GM18519 (cell line): ENCODE measurements around the gene BTBD6.

Experiments
- ATAC-seq: cut with Tn5 transposase; IDR thresholded peaks from one replicate; pipeline ENCODE4 v1.9.1; 2021; ENCODE audit warnings: mild to moderate bottlenecking, moderate library complexity; ENCODE audit not compliant: unreplicated experiment, low FRiP score

The BTBD6 gene

GRCh38 chr14:105210266-105211025, 37.9 kb upstream of the BTBD6 start:
- no peak for ATAC-seq

GRCh38 chr14:105211086-105211757, 37.1 kb upstream of the BTBD6 start:
- ATAC-seq, result no peak

GRCh38 chr14:105211758-105212089, 36.6 kb upstream of the BTBD6 start:
- no peak for ATAC-seq

DNA sequence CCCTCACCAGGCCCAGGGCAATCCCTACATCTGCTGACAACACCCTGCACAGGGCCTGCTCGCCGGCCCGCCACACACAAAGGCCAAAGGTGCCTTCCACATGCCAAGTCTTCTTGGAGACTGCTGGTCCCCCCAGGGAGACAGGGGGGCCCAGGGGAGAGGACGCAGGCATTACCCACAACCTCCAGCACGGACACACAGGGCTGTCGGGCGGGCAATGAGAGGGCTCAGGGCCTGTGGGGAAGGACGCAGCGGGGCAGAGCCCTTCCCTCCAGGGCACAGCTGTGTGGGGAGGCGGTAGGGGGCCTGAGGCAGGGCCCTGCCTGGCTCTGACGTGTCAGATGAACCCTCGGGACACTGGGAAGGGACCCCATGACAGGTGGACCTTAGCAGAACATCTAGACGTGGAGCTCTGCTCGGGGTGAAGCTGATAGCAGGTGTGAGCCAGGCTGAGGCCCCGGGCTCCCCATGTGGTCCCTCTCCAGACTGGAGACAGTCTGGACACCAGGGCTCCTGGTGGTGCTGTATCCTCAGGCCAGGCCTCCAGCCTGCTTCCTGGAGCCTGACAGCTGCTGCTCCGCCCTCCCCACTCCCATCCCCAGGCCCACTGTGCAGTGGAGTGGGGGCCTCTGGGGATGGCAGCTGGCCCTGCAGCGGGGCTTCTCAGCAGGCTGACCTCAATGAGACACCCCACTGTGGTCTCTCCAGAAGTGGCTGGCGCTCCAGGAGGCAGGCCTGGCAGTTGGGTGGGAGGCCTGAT, 35.6 kb upstream of the BTBD6 start:
- no peak for ATAC-seq

- no peak for ATAC-seq
Observed at GRCh38 chr14:105213361-105213760, 35.0 kb upstream of the BTBD6 start.

- ATAC-seq, result no peak
Observed at GRCh38 chr14:105214324-105214915, 33.9 kb upstream of the BTBD6 start.

- ATAC-seq, result no peak
Observed at GRCh38 chr14:105215602-105216001, 32.7 kb upstream of the BTBD6 start.

GRCh38 chr14:105216490-105217247, 31.7 kb upstream of the BTBD6 start:
- no peak for ATAC-seq

- no peak for ATAC-seq
Observed at GRCh38 chr14:105217774-105218173, 30.6 kb upstream of the BTBD6 start.

DNA sequence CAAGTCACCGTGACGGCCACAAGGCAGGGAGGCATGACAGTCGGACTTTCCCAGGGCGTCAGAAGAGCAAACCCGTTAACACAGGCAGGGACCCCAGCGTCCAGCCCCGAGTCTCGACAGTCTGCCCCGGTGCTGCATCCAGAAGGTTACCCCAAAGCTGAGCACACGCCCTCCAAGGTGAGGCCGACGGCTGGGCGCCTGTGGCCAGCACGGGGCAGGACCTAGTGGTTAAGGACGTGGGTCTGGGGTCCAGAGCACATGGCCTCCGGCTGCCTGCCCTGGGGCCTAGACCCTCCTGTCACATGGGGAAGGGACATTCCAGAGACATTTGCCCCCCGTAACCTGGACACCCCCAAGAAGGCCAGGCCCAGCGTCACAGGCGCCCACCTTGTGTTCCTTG, 29.7 kb upstream of the BTBD6 start:
- no peak for ATAC-seq

DNA sequence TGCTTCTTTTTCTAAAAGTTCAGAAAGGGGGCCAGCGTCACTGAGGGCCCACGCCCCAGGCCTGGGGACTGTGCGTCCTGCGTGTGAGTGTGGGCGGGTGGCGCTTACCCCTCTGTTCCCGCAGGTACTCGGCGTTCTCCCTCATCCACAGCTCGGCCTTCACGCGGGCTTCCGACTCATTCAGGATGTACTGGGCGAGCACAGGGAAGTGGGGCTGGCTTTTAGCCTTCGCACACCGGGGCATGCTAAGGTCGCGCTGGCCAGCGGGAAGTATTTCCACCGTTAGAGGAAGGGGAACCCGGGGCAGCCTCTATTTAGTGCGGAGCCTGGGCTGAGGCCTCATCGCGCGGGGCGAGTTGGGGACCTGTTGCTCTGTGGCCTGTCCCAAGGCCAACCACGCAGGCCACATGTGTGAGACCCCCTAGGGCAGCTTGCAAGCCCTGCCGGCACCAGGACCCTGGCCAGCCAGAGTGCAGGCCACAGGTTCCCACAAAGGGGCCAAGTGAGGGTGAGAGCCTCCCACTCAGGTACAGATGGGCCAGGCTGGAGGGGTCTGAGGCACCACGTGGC, 29.2 kb upstream of the BTBD6 start:
- no peak for ATAC-seq

- ATAC-seq, result no peak
Observed at GRCh38 chr14:105219753-105220152, 28.6 kb upstream of the BTBD6 start.

DNA sequence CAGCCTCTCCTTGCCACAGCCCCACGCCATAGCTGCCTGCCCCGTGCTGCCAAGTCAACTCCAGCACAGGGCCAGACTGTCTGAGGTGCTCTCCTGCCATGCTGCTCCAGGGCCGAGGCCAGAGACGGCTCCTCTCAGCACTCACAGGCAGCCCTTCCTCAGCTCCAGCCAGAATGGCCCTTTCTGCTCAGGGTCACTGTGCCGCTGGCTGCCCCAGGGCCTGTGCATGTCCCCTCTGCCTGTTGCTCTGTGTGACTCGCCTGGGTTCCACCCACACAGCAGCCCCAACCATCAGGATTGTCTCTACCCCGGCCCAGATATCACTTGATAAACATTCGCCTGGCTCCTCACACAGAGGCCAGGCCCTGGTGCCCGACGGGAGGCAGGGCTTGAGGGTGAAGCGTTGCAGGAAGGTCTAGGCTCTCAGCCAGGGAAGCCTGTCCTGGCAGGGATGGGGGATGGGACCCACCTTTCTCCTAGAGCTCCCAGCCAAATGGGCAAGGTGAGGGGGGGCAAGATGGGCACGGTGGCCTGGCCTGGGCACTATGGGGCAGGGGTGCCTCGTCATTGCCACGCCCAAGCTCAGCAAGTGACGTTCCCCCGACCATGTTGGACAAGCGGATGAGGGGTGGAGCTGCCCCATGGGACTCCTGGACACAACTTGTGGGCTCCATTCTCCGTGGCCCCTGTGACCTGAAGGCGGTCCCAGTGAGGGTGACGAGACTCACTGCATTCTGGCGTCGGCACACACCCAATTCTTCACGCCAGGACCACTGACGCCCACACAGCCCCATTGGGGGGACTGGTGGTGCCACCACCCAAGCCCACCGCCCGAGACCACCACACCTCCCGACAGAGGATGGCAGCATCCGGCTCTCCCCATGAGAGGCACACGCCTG, 27.4 kb upstream of the BTBD6 start:
- ATAC-seq, result no peak

GRCh38 chr14:105221598-105222178, 26.6 kb upstream of the BTBD6 start:
- no peak for ATAC-seq

DNA sequence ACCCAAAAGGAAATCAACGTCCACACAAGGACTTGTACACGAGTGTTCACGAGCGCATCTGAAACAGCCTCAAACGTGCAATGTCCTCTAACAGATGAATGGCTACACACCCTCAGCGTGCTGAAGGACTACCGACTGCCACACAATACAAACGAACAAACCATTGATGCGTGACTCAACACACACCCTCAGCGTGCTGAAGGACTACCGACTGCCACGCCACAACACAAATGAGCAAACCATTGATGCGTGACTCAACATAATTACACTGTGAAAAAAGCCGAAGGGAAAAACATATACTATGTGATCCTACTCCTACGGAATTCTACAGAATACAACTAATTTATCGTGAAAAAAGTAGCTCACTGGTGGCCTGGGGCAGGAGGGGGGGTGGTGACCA, 25.1 kb upstream of the BTBD6 start:
- no peak for ATAC-seq

GRCh38 chr14:105223770-105224544, 24.4 kb upstream of the BTBD6 start:
- no peak for ATAC-seq

DNA sequence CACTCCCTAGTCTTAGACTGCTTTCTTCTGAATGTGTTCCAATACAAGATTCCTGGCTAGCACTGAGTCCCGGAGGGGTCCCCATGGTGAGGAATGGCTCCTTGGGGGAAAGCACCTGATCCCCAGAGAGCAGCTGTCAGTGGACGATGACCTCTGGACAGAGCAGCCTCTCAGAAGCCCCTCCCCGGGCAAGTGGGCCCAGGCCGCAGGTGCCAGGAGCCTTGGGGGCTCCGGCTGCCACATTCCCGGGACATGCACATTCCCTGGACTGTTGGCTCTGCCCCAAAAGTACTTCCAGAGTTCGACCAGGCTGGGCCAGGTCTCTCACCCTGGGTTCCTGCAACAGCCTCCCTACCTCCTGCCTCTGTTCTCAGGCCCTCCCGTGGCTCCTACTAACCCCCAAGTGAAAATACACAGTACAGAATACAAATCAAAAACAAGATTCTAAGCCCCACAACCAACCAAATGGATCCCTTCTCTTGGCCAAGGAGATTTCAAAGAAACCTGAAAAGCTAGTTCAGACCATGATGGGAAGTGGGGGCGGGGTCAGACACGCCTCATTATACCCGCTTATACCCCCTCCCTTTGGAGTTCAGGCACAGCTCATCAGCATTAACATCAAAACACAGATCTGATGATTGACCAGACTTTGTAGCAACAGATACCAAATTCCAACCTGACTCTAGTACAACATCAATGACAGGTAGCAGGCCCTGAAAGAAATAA, 23.3 kb upstream of the BTBD6 start:
- ATAC-seq, result no peak
